HG03575 (cell line): Measurements from ENCODE around the gene RBBP5.

ENCODE experiments used
- ATAC-seq: cut with Tn5 transposase; IDR thresholded peaks from one replicate; pipeline ENCODE4 v1.9.1; 2021; ENCODE audit not compliant: unreplicated experiment, insufficient number of reproducible peaks, low FRiP score; ENCODE audit errors: extremely low read depth

RBBP5 gene

DNA sequence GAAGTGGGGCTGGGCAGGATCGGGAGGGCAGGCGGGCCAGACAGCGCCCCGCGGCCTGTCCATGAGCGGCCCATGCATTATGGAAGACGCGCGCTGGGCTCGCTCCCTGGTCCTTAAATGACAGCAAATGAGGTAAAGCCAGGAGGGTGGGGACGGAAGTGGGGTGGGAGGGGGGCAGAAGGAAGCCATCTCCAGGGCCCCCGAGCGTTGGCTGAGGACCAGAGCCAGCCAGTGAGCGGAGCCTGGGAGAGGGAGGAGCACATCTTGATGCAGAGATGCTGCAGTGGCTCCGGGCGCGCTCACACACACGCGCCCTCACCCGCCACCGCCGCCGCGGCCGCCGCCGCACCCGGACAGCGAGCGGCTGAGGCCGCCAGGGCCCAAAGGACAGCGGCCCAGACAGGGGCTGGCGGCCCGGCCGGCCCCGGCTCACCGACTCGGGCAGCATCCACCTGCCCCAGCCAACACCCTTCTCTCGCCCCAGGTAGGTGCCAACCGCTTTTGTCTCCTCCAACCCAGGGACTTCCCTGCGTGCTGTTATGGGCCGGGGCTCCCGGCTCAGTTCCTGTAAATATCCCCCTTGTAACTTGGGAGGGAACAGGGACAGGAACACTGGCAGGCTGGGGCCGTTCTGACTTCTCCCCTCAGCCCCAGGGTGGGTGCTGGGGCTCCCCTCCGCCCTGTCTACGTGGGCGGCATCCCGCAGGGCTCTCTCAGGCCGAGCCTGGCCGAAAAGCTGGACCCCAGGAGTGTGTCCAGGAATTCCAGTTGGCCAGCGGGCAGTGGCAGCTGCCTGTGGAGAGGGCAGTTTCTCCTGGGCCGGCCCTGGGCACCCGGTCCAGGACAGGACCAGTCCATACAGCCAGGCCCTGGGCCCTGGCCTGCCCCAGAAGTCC is 78.6 kb downstream of the RBBP5 start, which contains the start of gene CNTN2:
Gene CNTN2, plus strand, starts transcription at position 302 of the 896 bp plus-strand sequence. CDS start 9,974 bp downstream, outside the sequence.
- no peak for ATAC-seq

GRCh38 chr1:205041998-205042910 is 79.5 kb downstream of the RBBP5 start:
- ATAC-seq, result no peak

DNA sequence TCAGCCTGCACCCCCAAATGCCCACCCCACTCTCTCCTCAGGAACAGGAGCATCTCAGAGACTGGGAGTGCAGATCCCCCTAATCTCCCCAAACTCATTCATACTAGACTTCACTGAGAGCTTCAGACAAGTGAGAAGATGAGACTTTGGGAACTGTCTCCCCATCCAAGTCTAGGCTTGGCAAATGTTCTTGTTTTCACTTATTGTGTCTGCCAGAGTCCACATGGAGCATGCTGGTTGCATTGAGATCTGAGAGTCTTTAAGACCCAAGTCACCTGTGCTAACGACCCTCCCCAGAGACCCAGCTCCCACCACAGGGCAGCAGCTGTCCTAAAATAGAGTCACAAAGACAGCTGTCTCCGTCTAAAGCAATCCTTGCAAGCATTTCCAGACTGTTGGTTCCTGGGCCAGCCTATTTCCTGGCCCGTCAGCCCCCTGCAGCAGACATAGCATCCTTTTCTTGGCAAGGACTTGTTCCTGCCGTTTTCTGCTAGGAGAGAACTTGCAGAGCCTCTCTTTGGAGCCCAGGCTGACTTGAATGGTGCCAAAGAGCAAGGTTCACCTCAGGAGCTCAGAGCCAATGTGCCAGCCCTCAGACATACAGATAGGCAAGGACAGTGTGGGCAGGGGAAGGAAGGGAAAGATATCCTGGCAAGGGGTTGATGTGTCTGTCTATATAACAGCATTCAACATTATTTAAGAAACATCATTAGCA is 80.6 kb downstream of the RBBP5 start:
- no peak for ATAC-seq

DNA sequence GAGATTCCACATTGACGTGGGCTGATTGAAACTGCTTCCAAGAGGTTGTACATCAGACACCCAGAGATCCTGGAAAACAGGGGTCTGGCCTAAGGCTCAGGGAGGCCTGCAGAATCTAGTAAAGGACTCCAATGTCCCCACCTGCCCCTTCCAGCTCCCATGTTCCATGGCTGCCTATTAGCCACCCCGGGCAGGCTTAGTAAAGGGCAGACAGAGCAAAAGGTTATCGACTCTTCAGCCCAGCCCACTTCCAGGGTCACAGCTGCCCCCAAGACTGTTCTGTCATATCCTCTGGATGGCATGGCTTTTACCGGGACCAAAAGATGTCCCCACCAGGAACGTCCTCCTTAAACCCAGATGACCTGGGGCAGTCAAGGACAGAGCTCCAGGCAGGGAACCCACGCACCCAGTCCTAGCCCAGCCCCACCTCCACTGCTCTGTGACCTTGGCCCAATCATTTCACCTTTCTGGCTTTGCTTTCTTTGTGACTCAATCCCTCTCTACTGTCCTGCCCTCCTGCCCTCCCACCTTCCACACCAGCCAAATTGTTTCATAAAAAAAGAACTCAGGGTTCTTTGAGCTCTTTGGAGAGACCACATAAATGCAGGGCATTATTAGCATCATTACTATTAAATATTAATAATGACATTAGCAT is 83.5 kb downstream of the RBBP5 start:
- no peak for ATAC-seq

GRCh38 chr1:205037539-205037938 is 84.2 kb downstream of the RBBP5 start:
- no peak for ATAC-seq
